ENCODE results near the gene SLC22A23. TPM values are rescaled to one million over a fixed set of nuclear protein-coding genes. Genes with fewer than 3 reads are reported as not detected.

The SLC22A23 gene
- total RNA-seq, 2 experiments from 2014 or later = 13.4 to 13.6 TPM

DNA sequence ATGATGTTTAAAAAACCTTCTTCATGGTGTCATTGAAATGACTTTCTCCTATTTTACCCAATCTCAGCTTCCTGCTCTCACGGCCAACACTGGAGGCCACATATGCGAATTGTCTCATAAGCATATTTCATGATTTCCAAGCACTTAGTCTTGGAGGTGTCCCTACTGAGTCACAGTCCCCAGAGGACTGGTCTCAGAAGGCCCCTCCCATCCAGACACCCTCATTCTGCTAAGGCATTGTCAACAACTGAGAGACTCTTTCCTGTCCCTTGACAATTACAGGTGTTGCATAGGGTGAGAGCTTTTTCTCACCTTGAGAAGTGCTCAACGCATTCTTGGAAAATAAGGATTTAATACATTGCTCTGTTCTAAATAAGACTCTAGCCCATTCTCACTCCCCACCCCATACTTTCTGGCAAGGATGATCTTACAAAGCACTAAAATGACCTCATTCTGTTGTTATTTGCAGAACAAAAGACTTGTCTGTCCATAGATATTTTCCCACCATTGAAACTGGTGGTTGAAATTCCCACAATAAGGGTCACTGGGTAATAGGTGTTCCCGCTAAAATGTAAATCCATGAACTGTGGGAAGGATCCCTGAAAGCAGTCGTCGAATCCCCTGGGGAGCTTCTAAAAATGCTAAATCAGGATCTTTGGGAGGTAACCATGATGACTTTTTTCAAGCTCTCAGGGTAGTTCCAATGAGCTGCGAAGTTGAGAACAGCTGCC, 32.3 kb upstream of the SLC22A23 start:
- Mint-ChIP-seq H3K4me1 (ENCODE audit: low read depth) (no peaks in the 10 kb centered on the region), H3K27ac (no peak overlapping the region), H3K36me3 (ENCODE audit: low read depth) (no peaks in the 10 kb centered on the region), H3K4me3 (no peak overlapping the region), H3K27me3 (peaks cover 33% of the 10 kb centered on the region), H3K9me3 (no peaks in the 10 kb centered on the region)
- ChIA-PET POLR2A (no interaction called here), CTCF (no interaction called here)
- no peak overlapping the region for H3K27ac ChIP-seq (ENCODE audit: low read depth in 1 of 2, low read length in 2 of 2)
- H3K27me3 ChIP-seq (ENCODE audit: control insufficient read depth in 1 of 2, insufficient read depth in 2 of 2, low read length in 2 of 2) = peaks cover 0 to 9% of the 10 kb centered on the region in 2 experiments
- intact Hi-C loops (cut with DNase I, micrococcal nuclease) = no loop called here
- TF ChIP-seq, protein P1, sequence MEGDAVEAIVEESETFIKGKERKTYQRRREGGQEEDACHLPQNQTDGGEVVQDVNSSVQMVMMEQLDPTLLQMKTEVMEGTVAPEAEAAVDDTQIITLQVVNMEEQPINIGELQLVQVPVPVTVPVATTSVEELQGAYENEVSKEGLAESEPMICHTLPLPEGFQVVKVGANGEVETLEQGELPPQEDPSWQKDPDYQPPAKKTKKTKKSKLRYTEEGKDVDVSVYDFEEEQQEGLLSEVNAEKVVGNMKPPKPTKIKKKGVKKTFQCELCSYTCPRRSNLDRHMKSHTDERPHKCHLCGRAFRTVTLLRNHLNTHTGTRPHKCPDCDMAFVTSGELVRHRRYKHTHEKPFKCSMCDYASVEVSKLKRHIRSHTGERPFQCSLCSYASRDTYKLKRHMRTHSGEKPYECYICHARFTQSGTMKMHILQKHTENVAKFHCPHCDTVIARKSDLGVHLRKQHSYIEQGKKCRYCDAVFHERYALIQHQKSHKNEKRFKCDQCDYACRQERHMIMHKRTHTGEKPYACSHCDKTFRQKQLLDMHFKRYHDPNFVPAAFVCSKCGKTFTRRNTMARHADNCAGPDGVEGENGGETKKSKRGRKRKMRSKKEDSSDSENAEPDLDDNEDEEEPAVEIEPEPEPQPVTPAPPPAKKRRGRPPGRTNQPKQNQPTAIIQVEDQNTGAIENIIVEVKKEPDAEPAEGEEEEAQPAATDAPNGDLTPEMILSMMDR (IDR thresholded peaks at IDR 0.05) = no peak
- no peaks in the 10 kb centered on the region for H3K9me3 ChIP-seq (ENCODE audit: control insufficient read depth in 1 of 2, insufficient read depth in 1 of 2, low read length in 2 of 2)
- ATAC-seq (ENCODE audit: poor library complexity) (no peak), DNase-seq (no peak)
- no peaks in the 10 kb centered on the region for H3K4me1 ChIP-seq (ENCODE audit: insufficient read depth, low read length)
- H3K36me3 ChIP-seq (ENCODE audit: insufficient read depth, low read length) = no peaks in the 10 kb centered on the region
- no peak overlapping the region for H3K4me3 ChIP-seq (ENCODE audit: low read length)

DNA sequence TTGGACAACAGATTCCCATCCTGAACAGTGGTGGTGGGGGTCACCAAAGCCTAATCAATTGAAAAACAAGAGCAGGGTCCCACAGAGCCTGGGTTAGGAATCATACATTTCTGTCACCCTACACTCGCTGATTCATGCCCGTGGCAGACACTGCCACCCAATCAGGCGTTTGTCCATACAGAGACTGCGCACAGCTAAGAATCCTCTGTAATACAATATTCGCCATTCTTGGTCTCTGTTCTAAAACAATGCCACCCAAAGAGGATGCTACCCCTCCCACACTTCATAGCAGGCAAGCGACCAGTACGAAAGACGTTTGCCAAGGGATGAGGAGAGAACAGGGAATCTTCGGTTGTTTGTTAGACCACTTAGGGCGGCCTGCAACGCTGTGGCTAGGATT, 28.1 kb upstream of the SLC22A23 start:
- no peak for ATAC-seq (ENCODE audit: poor library complexity)
- CTCF ChIA-PET = no interaction called here
- Histone ChIP-seq H3K9me3 (ENCODE audit: control insufficient read depth in 1 of 2, insufficient read depth in 1 of 2, low read length in 2 of 2) (peaks cover 4 to 6% of the 10 kb centered on the region in 2 experiments), H3K27me3 (ENCODE audit: control insufficient read depth in 1 of 2, insufficient read depth in 2 of 2, low read length in 2 of 2) (peaks cover 7 to 12% of the 10 kb centered on the region in 2 experiments), H3K36me3 (ENCODE audit: insufficient read depth, low read length) (no peaks in the 10 kb centered on the region), H3K27ac (ENCODE audit: low read depth in 1 of 2, low read length in 2 of 2) (no peak overlapping the region), H3K4me3 (ENCODE audit: low read length) (no peak overlapping the region), H3K4me1 (ENCODE audit: insufficient read depth, low read length) (no peaks in the 10 kb centered on the region)
- DNase-seq = no peak
- H3K4me1 Mint-ChIP-seq (ENCODE audit: low read depth) = no peaks in the 10 kb centered on the region
- H3K27ac Mint-ChIP-seq = no peak overlapping the region
- no peaks in the 10 kb centered on the region for H3K36me3 Mint-ChIP-seq (ENCODE audit: low read depth)
- TF ChIP-seq, protein P1 (IDR thresholded peaks at IDR 0.05) = no peak
- H3K27me3 Mint-ChIP-seq = peaks cover 37% of the 10 kb centered on the region
- H3K4me3 Mint-ChIP-seq = no peak overlapping the region
- H3K9me3 Mint-ChIP-seq = peaks cover 5% of the 10 kb centered on the region
- POLR2A ChIA-PET = no interaction called here
- intact Hi-C loops (cut with DNase I, micrococcal nuclease) = no loop called here

DNA sequence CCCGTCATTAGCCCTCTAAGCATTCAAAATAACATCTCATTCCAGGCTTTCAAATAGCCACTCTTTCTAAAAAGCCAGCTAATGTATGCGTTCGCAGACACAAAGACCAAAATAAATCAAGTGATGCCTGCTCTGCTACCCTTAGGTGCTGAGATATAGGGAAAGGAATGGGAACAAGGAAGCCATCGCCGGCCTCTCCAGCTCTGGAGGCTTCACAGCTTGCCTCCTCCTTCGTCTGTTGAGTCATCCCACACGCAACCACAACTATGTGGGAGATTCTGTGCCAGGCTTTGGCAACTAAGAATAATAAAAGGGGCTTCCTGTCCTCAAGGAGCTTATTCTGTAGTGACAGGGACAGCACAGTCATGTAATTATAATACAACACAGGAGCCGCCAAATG, 27.3 kb upstream of the SLC22A23 start:
- peaks cover 8% of the 10 kb centered on the region for H3K9me3 Mint-ChIP-seq
- ATAC-seq (ENCODE audit: poor library complexity) (no peak), DNase-seq (no peak)
- Histone ChIP-seq H3K36me3 (ENCODE audit: insufficient read depth, low read length) (no peaks in the 10 kb centered on the region), H3K4me1 (ENCODE audit: insufficient read depth, low read length) (no peaks in the 10 kb centered on the region), H3K27me3 (ENCODE audit: control insufficient read depth in 1 of 2, insufficient read depth in 2 of 2, low read length in 2 of 2) (peaks cover 7 to 12% of the 10 kb centered on the region in 2 experiments), H3K9me3 (ENCODE audit: control insufficient read depth in 1 of 2, insufficient read depth in 1 of 2, low read length in 2 of 2) (peaks cover 6 to 12% of the 10 kb centered on the region in 2 experiments), H3K27ac (ENCODE audit: low read depth in 1 of 2, low read length in 2 of 2) (no peak overlapping the region), H3K4me3 (ENCODE audit: low read length) (no peak overlapping the region)
- ChIA-PET POLR2A (no interaction called here), CTCF (no interaction called here)
- H3K4me1 Mint-ChIP-seq (ENCODE audit: low read depth) = no peaks in the 10 kb centered on the region
- TF ChIP-seq, protein P1 (IDR thresholded peaks at IDR 0.05) = no peak
- H3K27me3 Mint-ChIP-seq = peaks cover 41% of the 10 kb centered on the region
- no peak overlapping the region for H3K4me3 Mint-ChIP-seq
- H3K27ac Mint-ChIP-seq = no peak overlapping the region
- no peaks in the 10 kb centered on the region for H3K36me3 Mint-ChIP-seq (ENCODE audit: low read depth)
- intact Hi-C loops (cut with DNase I, micrococcal nuclease) = no loop called here
